HepG2 (cell line): Measurements from ENCODE around the gene SEC14L5. TPM values are rescaled to one million over a fixed set of nuclear protein-coding genes. Genes with fewer than 3 reads are reported as not detected.

Experiments used
- ATF3 ChIP-seq: sonication (generic); formaldehyde crosslinking; IDR thresholded peaks from 2 replicates; pipeline ENCODE4 v1.4.0; 2020; ENCODE audit warnings: missing genetic modification reagents
- DNMT3B ChIP-seq: conservative IDR thresholded peaks from 2 replicates; pipeline ENCODE4 v1.6.1; 2016; ENCODE audit warnings: missing biosample characterization, control low read depth
- ELF4 ChIP-seq: sonication (generic); formaldehyde crosslinking; IDR thresholded peaks from 2 replicates; pipeline ENCODE4 v1.5.0; 2020; ENCODE audit warnings: missing genetic modification reagents, mild to moderate bottlenecking, moderate library complexity, borderline replicate concordance
- FOXK1 ChIP-seq: sonication (generic); formaldehyde crosslinking; IDR thresholded peaks from 2 replicates; pipeline ENCODE4 v1.4.0; 2020; ENCODE audit warnings: low read depth, missing genetic modification reagents, borderline replicate concordance
- HBP1 ChIP-seq: IDR thresholded peaks from 2 replicates; pipeline ENCODE4 v1.6.1; 2016; ENCODE audit warnings: low read depth, control low read depth
- HDAC6 ChIP-seq: fragments of 200-600 bp; sonication (generic); IDR thresholded peaks from 2 replicates; pipeline ENCODE4 v1.7.0; 2017; ENCODE audit warnings: mild to moderate bottlenecking, antibody characterized with exemption, low read length, low read depth
- ISL2 ChIP-seq: sonication (generic); formaldehyde crosslinking; IDR thresholded peaks from 2 replicates; pipeline ENCODE4 v1.5.0; 2020; ENCODE audit warnings: missing genetic modification reagents
- KAT2B ChIP-seq: fragments of 150-350 bp; IDR thresholded peaks from 2 replicates; pipeline ENCODE4 v1.6.1; 2014; ENCODE audit warnings: low read depth, low read length, borderline replicate concordance
- RERE ChIP-seq: IDR thresholded peaks from 2 replicates; pipeline ENCODE4 v1.6.1; 2016; ENCODE audit warnings: low read depth, missing genetic modification reagents, missing compliant biosample characterization
- SMAD9 ChIP-seq: sonication (generic); formaldehyde crosslinking; IDR thresholded peaks from 2 replicates; pipeline ENCODE4 v1.5.1; 2020; ENCODE audit warnings: mild to moderate bottlenecking, missing genetic modification reagents
- ZFP1 ChIP-seq: IDR thresholded peaks from 2 replicates; pipeline ENCODE4 v1.6.1; 2016
- ZFP41 ChIP-seq: sonication (generic); formaldehyde crosslinking; IDR thresholded peaks from 2 replicates; pipeline ENCODE4 v1.4.0; 2020; ENCODE audit warnings: mild to moderate bottlenecking, missing genetic modification reagents, borderline replicate concordance
- ZNF441 ChIP-seq: sonication (generic); formaldehyde crosslinking; IDR thresholded peaks from 2 replicates; pipeline ENCODE4 v1.7.0; 2021; ENCODE audit warnings: missing genetic modification reagents, borderline replicate concordance
- ZSCAN5A ChIP-seq: sonication (generic); formaldehyde crosslinking; IDR thresholded peaks from 2 replicates; pipeline ENCODE4 v1.8.0; 2022; ENCODE audit warnings: mild to moderate bottlenecking, missing genetic modification reagents, borderline replicate concordance
- polyA plus RNA-seq, 8 experiments: library from polyadenylated mRNA; depleted of rRNA in 3 of 8; stranded (reverse) in 7 of 8; unstranded in 1 of 8; fragments of >200 nt; fragmentation: Illumina TruSeq in 4 of 8; extraction: Trizol in 4 of 8; gene quantifications; 2 replicates each; pipeline versions ENCODE4 v1.2.1 to v1.2.3, GENCODE V29; 2011 to 2016; ENCODE audit warnings: low read depth in 4 of 8, missing spikeins in 1 of 8, mixed read lengths in 1 of 8; ENCODE audit not compliant: insufficient read depth in 1 of 8
- total RNA-seq, 5 experiments: library from RNA; depleted of rRNA; stranded (reverse); fragments of >200 nt; fragmentation: Illumina TruSeq; extraction: Trizol; gene quantifications; 2 replicates each; pipeline ENCODE4 v1.2.3, GENCODE V29; 2016; ENCODE audit warnings: low read depth in 1 of 5
- TF ChIP-seq, protein P1 (sequence below): sonication (generic); formaldehyde crosslinking; IDR thresholded peaks from 2 replicates; pipeline ENCODE4 v1.5.1; 2020; ENCODE audit warnings: missing genetic modification reagents, mild to moderate bottlenecking, borderline replicate concordance
- TF ChIP-seq, protein P2 (sequence below): sonication (generic); formaldehyde crosslinking; IDR thresholded peaks from 2 replicates; pipeline ENCODE4 v1.4.0; 2020; ENCODE audit warnings: mild to moderate bottlenecking, missing genetic modification reagents

The SEC14L5 gene
- total and polyA plus RNA-seq, 2 of the 13 experiments (the other 11 are each of a cell fraction or from before 2014, with no cell fraction given): 0.40 to 0.42 TPM

DNA sequence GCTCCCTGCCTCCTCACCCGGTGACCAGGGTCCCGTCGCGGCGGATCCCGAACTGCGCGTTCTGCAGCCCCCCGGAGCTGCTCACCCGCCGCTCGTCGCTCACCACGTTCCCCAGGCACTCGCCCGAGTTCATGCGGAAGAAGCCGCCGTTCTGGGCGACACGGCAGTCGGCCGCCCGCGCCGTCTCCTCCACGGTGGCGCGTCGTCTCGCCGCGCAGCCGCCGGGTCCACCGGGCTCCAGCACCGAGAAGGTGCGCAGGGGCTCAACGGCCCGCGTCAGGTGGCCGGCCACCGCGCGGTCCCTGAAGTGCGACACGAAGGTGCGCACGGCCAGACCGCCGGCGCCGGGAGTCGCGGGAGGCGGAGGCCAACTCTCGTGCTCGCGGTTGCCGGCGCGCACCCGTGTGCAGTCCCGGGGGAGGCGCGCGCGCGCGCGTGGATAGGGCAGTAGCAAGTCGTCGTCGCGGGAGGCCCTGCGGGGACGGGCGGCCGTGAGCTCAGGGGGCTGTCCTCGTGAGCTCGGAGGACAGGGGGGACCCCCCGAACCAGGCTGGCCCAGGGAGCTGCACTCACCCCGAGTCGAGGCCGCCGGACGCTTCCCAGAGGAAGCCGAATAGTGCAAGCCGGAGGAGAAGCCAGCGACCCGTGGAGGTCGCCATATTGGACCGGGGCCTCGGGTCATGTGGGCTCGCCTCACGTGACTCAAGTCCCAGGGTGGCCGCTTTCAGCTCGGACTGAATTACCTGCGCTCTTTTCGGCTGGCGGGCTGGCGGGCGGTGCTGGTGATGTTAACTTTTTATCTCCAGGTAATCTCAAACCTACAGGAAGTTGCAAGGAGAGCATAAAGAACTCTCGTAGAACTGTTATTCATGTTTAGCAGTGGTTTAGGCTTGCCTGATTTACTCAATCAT lies 75.4 kb downstream of the SEC14L5 start, which contains the start of gene NAGPA (continued):
- TF ChIP-seq SMAD9 (CRISPR knock-in tag): no peak
- TF ChIP-seq ELF4 (CRISPR knock-in tag): no peak
- TF ChIP-seq, protein P1, sequence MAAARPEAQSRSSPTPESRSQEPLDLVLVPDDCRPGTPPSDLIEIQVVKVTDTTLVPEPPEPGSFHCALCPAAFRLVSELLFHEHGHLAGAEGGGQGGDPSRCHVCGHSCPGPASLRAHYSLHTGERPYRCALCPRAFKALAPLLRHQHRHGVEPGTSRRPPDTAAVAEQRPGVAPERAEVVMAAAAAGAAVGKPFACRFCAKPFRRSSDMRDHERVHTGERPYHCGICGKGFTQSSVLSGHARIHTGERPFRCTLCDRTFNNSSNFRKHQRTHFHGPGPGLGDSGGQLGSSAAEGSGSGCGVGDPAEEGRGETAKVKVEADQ: peak; percentile 86
- TF ChIP-seq ATF3 (CRISPR knock-in tag): peak; percentile 65
- TF ChIP-seq, protein P2, sequence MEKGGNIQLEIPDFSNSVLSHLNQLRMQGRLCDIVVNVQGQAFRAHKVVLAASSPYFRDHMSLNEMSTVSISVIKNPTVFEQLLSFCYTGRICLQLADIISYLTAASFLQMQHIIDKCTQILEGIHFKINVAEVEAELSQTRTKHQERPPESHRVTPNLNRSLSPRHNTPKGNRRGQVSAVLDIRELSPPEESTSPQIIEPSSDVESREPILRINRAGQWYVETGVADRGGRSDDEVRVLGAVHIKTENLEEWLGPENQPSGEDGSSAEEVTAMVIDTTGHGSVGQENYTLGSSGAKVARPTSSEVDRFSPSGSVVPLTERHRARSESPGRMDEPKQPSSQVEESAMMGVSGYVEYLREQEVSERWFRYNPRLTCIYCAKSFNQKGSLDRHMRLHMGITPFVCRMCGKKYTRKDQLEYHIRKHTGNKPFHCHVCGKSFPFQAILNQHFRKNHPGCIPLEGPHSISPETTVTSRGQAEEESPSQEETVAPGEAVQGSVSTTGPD (CRISPR knock-in tag): 0 out of 2 replicates have a peak, but pooled peaks have one; percentile 26
- peak; percentile 89 for TF ChIP-seq ISL2 (CRISPR knock-in tag)
- TF ChIP-seq ZSCAN5A (CRISPR knock-in tag): 0 out of 2 replicates have a peak, but pooled peaks have one; percentile 43
- TF ChIP-seq RERE: peak; percentile 67; the same call in 1 of the 2 replicates
- peak; percentile 97 for TF ChIP-seq FOXK1
- TF ChIP-seq ZNF441 (CRISPR knock-in tag): peak; percentile 90
- peak; percentile 99 for TF ChIP-seq HBP1 (CRISPR knock-in tag)
- peak; percentile 77 for TF ChIP-seq ZFP1 (CRISPR knock-in tag)
- no peak for TF ChIP-seq KAT2B
- no peak; the same call in 1 of the 2 replicates for TF ChIP-seq ZFP41 (CRISPR knock-in tag)
- TF ChIP-seq HDAC6: no peak
- peak; percentile 29; the same call in 1 of the 2 replicates for TF ChIP-seq DNMT3B
